ENCODE data around the gene MAP2K6.

GRCh38 chr17:69437475-69437874 lies 23.0 kb downstream of the MAP2K6 start:
- no peak for TF ChIP-seq CTCF (IDR thresholded peaks at IDR 0.05; ENCODE audit: control extremely low read depth in 1 of 3, insufficient read depth in 1 of 3, low read depth in 1 of 3, low read length in 3 of 3)
- TF ChIP-seq ATF2 (IDR thresholded peaks at IDR 0.05; ENCODE audit: low read length): no peak
- TF ChIP-seq ASH2L (IDR thresholded peaks at IDR 0.05; ENCODE audit: low read length): no peak
- TF ChIP-seq CEBPB (IDR thresholded peaks at IDR 0.05; ENCODE audit: low read depth, low read length): no peak
- no peak for TF ChIP-seq JUND (IDR thresholded peaks at IDR 0.05; ENCODE audit: low read length)
- no peak for TF ChIP-seq TAF1 (IDR thresholded peaks at IDR 0.05; ENCODE audit: low read depth, low read length)
- no peak for TF ChIP-seq POLR2A (IDR thresholded peaks at IDR 0.05; ENCODE audit: control extremely low read depth in 1 of 2, low read depth in 2 of 2, low read length in 2 of 2)
- no peak for TF ChIP-seq YY1 (IDR thresholded peaks at IDR 0.05; ENCODE audit: low read depth, low read length)
- TF ChIP-seq POLR2AphosphoS5 (IDR thresholded peaks at IDR 0.05; ENCODE audit: low read depth, low read length): no peak
- no peak for TF ChIP-seq CBX5 (IDR thresholded peaks at IDR 0.05; ENCODE audit: low read depth, low read length)
- TF ChIP-seq SIN3A (conservative IDR thresholded peaks at IDR 0.05 in 1 of 2, IDR thresholded peaks at IDR 0.05 in 1 of 2; ENCODE audit: low read depth in 1 of 2, low read length in 2 of 2): no peak
- no peak for TF ChIP-seq RNF2 (IDR thresholded peaks at IDR 0.05; ENCODE audit: borderline replicate concordance, low read depth, low read length, missing control alignments, poor library complexity, severe bottlenecking)
- no peak for TF ChIP-seq GTF2F1 (IDR thresholded peaks at IDR 0.05; ENCODE audit: borderline replicate concordance, low read depth, low read length)

Data from H1 (cell line).